Ramos (cell line): ENCODE data around the gene GBP4.
"Not testable (repeated sequence)": the region's sequence is repeated elsewhere in the genome, so short reads cannot be mapped to it uniquely, and the experiment has no call there.

Experiments used
- in situ Hi-C: fragments of 300-500 bp; cut with MboI; formaldehyde crosslinking; loops from one replicate; pipeline ENCODE4 v1.14.3; 2022; ENCODE audit warnings: low sequenced_read_pairs; ENCODE audit not compliant: unreplicated experiment

Gene GBP4, protein sequence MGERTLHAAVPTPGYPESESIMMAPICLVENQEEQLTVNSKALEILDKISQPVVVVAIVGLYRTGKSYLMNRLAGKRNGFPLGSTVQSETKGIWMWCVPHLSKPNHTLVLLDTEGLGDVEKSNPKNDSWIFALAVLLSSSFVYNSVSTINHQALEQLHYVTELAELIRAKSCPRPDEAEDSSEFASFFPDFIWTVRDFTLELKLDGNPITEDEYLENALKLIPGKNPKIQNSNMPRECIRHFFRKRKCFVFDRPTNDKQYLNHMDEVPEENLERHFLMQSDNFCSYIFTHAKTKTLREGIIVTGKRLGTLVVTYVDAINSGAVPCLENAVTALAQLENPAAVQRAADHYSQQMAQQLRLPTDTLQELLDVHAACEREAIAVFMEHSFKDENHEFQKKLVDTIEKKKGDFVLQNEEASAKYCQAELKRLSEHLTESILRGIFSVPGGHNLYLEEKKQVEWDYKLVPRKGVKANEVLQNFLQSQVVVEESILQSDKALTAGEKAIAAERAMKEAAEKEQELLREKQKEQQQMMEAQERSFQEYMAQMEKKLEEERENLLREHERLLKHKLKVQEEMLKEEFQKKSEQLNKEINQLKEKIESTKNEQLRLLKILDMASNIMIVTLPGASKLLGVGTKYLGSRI

DNA sequence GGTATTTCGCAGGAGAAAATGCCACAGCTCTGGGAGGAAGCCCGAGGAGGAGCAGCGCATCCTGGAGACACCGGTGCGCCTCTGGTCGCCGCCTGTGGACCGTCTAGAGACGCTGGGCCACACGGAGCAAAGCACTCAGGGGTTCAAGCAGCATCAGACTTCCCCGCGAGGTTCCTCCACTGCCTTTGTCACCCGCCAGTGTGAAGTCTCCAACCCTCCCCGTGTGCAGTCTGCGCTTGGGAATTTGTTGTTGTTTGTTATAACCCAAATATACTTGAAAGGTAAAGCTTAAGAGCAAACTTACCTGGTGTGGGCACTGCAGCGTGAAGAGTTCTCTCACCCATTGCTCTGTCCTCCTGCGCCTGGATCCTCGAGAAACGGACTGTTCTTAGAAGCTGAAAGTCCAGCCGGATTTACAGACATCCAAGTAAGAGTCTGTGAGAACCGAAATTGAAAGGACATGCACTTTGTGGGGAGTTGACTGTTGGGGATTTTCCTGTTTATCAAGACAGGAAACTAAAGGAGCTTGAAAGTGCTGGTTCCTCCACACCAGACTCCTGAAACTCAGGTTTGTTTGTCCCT, at the start of gene GBP4:
Gene GBP4 (minus strand): TSS at position 452 of the 582 bp plus-strand sequence. CDS start 108 bp downstream, at position 344.
- in situ Hi-C loops: no loop called here

DNA sequence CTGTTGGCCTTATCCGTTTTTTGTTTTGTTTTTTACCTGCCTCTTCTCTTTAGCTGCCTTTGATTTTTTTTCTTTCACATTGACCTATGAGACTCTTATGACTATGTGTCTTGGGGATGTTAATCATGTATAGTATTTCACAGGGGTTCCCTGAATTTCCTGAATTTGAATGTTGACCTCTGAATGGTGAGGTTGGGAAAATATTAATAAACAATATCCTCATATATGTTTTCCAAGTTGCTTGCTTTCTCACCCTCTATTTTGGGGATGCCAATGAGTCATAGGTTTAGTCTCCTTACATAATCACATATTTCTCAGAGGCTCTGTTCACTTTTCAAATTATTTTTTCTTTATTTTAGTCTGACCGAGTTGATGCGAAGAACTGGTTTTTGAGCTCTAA, 44.3 kb upstream of the GBP4 start:
- in situ Hi-C loops: no loop called here

DNA sequence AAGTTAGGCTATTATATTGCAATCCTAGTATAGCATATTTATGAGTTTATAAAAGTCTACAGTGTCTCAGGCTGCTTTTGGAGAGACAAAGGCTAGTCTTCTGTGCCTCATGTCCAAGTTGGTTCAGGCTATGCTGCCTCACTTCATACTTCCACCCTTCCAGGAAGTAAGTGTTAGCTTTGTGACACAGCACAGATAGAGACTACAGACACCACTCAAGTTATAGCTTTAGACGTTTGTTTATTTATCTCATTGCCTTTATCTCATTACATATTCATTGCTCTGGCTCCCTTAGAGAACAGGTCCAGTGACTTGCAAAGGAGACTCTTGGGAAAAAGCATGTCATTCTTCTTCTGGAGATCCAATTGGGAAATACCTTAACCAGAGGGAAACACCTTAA, 22.6 kb upstream of the GBP4 start:
- in situ Hi-C loops: no loop called here

DNA sequence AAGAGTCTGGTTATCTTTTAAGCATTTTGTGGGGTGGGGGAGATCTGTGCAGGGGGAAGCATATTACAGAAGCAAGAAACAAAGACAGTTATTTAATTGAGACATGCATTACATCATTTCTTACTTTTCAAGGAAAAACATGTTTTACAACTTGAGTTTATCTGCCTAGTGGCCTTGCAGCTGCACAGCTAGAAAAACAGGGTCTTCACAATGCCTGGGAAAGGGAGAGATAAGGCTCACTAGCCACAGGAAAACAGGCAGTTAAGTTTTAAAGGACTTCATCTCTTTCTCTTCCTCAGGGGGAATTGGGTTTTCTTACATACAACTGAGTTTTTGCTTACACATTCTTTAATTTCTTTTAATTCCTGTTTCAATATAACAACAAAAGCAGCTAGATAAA, 21.1 kb upstream of the GBP4 start:
- in situ Hi-C loops: not testable (repeated sequence)

DNA sequence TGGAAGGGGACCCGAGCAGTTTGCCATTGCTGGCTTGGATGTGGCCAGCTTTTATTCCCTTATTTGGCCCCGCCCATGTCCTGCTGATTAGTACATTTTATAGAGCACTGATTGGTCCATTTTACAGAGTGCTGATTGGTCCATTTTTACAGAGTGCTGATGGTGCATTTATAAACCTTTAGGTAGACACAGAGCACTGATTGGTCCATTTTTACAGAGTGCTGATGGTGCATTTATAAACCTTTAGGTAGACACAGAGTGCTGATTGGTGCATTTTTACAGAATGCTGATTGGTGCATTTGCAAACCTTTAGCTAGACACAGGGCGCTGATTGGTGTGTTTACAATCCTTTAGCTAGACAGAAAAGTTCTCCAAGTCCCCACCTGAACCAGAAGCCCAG, 20.2 kb upstream of the GBP4 start:
- in situ Hi-C loops: not testable (repeated sequence)

DNA sequence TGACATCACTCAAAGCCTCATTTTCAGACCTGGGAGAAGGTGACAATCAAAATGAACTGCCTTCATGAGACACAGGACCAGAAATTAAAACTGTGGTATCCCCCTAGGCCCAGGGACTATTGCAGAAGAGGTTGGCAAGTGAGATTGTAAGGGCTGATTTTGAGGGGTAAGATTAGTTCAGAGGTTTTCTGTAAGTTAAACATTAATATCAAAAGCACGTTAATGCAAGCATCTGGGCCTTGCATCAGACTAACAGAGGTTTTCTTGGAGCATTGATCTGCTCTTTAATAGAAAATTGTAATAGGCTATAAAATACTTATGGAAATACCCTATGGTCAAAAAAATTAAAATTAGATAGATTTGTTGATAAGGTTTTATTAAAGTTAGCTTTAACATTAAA, 14.6 kb upstream of the GBP4 start:
- in situ Hi-C loops: no loop called here

DNA sequence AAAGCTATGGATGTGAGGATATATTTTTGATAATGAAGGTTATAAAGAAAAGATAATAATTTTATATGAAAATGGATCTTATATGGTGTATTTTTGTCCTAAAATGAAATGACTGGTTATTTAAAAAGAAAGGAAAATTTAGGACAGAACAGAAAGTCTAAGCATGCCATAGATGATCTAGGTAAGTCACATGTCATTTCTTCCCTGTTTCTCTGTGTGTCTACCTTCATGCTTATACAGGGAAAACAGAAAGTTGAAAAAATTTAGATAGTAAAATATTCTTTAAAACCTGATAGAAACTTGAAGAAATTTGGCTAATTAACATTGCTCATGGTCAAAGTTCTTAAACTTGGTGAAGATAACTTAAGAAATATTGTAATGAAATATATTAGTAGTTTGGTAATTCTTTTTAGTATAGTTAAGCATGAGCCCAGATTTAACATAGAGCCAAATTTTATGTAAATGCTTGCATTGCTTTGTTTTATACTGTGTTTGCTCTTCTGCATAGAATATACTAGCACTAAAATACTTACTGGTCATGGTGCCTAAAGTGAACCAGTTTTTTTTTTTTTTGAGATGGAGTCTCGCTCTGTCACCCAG, 12.4 kb upstream of the GBP4 start:
- in situ Hi-C loops: no loop called here

DNA sequence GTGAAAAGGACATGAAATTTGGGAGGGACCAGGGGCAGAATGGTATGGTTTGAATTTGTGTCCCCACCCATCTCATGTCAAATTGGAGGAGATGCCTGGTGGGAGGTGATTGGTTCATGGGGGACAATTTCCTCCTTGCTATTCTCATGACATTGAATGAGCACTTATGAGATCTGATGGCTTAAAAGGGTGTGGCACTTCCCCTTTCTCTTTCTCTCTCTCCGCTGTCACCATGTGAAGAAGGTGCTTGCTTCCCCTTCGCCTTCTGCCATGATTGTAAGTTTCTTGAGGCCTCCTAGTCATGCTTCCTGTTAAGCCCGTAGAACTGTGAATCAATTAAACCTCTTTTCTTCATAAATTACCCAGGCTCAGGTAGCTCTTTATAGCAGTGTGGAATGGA, 7.6 kb upstream of the GBP4 start:
- in situ Hi-C loops: no loop called here

DNA sequence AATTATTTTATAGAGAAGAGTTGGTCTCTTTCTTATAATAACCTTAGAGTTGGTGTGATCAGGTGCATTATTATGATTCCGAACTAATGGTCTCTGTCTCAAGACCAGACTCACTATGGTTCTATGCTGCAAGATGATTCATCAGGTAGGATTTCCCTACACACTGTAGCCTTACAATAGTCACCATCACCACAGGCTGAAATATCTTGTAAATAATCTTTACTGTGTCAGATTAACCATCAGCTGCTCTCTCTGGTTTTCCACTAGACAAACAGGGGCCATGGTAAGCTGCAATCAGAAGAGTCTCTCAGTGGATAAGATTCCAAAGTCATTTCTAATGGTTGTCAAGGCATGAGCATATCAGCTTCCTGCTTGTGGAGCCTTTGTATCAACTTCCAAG, 4.4 kb upstream of the GBP4 start:
- in situ Hi-C loops: no loop called here

DNA sequence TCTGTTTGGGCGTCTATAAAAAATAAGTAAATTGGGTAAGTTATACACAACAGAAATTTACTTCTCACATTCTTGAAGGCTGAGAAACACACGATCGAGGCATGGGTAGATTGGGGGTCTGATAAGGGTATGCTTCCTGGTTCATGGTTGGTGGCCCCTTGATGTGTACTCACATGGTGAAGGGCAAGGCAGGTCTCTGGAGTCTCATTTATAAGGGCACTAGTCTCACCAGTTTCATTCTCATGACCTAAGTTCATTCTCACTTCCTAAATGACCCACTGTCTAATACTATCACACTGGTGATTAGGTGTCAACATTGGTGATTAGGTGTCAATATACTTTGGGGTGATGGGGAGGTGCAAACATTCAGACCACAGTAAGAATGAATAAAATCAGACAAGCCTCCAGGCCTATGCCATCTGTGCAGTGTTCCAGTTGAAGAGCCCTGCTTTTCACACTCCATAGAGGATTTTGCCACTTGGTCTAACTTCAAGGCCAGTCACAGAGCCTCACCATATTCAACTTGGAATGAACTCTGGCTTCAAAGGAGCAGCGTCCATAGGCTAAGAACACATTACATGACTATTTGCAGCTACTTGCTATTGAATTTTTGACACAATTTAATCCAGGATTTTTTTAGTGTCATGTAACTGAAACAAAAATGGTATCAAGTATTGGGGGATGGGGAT, 2.5 kb upstream of the GBP4 start:
- in situ Hi-C loops: no loop called here

DNA sequence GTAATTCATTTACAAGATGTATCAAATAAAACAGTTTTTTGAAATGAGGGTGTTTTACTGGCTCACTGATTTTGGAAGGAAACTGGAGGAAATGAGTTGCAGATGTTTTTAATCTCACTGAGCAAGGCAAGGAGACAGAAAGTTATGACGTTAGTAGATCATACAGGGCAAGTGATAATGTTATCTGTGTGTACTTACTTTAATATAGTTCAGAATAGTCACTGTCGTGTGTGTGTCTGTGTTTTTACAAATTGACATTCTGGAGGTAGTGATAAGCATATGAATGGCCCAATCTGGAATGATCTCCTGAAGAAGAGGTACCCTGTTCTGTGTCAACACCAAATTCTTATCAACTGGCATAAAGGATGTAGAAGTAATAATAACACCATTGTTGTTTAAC, 1.9 kb upstream of the GBP4 start:
- in situ Hi-C loops: no loop called here

DNA sequence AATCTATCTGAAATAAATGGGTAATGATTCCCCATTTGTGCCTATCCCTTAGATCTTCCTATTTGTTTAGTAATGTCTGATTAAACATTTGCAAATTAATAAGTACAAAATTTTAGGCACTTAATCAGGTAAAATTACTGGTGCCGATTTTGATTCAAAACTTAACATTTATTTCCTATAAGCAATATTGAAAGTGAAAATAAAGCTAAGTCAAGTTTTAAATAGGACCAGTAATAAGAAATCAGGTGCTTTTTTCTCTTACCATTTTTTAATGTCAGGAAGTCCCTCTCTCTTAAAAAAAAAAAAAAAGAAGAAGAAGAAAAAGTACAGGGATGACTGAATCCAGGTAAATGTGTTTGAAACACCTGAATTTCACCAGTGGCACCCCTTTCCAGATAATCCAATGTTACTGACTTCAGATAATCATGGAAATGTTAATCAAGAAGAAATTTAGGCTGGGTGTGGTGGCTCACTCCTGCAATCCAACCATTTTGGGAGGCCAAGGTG, 836 bp upstream of the GBP4 start:
- in situ Hi-C loops: no loop called here

DNA sequence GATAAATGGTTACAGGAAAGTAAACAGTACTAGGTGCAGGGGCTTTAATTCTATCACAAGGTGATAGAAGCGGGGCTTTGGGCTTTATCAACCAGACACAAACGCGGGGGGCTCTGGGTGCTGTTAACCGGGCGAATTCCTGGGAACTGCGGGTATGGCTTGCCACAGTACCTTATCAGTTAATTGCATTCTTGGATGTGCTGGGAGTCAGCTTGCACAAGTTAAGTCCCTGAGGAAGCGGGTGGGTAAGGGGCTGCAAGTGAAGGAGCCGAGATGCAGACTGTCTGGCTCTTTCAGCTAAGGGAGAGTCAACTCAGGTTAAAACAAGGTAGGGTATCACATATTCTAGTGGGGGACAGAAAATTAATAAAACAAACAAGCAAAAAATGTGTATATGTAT, 661 bp downstream of the GBP4 start:
- in situ Hi-C loops: no loop called here

DNA sequence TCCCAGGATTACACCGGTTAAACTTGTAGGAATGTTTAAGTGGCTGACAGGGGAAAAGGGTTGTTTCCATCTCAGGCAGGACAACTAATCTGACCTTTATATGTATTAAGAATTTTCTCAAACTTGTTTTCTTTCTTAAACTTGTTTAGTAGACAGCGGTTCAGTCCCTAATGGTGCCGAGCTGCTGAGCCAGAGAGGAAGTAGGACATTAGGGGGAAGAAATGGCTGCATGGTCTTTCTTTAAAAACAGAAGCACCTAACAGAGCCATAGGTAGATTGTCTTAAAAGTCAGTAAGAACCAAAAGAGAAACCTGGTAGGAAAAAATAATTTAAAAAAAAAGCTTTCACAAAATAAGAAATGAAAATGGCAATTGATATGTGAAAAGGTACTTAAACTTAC, 3.3 kb downstream of the GBP4 start:
- in situ Hi-C loops: no loop called here

DNA sequence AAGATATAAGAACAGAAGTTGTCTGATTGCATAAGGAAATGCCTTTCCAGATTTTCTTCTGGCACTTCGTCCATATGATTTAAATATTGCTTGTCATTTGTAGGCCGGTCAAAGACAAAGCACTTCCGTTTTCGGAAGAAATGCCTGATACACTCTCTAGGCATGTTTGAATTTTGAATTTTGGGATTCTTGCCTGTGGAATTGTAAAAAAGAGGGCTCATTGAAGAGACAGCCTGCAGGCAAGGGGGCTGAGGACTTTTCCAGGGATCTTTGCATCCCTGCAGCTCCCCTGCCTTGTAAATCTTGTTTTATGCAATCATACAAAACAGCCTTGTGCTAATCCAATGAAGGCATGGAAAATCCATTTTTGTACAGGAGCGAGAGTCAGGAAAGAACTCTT, 7.4 kb downstream of the GBP4 start:
- in situ Hi-C loops: no loop called here

DNA sequence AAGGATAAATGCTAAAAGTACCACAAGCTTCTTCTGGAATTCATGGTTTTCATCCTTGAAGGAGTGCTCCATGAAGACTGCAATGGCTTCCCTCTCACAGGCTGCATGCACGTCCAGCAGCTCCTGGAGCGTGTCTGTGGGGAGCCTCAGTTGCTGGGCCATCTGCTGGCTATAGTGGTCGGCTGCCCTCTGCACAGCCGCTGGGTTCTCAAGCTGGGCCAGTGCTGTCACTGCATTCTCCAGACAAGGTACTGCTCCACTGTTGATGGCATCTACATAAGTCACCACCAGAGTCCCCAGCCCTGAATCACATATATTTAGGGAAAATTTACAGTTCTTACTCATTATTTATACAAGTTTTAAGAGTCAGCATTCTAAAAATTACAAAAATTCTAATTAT, 8.7 kb downstream of the GBP4 start:
- in situ Hi-C loops: no loop called here

DNA sequence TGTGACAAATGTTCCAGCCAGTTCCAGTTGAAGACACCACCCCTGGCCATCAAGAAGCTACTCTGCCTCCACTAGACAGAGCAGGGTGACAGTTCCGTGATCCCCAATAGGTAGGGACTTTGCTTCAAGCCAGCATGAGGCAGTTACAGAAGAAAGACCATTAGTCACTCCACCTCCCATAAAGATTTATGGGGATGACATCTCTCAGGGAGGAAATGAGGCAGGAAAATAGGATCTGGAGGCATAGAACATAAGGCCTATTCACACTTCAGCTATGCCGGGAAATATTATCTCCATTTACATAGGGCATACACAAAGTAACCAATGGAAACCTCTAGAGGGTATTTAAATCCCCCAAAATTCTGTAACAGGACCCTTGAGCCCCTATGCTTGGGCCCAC, 19.4 kb downstream of the GBP4 start:
- in situ Hi-C loops: no loop called here

DNA sequence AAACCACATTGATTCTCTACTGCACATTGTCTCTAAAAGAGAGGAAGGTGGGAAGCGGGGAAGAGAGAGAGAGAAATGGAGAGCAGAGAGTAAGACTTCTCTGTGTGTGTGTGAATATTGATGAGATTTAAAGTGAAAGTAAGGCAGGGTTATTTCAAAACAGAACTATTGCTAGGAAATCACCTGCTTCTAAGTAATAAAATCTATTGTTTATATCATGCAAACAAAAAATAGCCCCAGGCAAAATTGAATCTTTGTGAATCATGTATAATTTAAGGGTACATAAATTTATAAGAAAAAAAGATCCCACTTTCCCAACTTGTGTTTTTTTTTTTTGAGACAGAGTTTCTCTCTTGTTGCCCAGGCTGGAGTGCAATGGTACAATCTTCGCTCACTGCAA, 21.8 kb downstream of the GBP4 start:
- in situ Hi-C loops: no loop called here

DNA sequence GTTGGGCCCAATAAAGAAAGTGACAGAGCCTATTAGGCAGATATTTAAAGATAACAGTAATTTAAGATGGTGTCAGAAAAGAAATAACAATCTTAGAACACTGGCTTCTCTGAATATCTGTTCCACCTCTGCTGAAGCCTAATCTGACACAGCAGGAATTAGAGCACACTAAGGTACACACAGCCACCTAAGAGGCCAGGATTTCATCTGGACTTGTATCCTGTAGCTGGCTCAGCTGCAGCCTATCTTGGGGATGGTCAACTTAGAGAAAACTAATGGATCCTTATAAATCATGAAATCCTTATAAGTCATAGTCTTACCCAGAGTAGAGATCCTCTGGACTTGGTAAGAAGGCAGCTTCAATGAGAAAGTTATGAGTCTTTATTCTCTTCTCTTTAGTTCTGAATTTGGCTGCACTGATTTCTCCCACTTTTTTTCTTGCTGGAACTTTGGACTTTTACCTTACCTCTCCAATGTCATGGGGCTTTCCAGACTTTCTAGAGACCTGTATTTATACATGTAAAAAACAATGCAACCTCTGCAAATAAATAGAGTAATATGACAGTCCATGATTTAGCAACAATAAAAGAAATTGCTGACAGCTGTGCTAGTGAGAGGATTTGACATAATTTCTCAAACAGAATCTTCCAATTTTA, 23.0 kb downstream of the GBP4 start, which contains the start of gene GBP7:
Gene GBP7 (minus strand): TSS at position 403 of the 656 bp plus-strand sequence. CDS start 4,068 bp downstream, outside the sequence.
- in situ Hi-C loops: no loop called here

DNA sequence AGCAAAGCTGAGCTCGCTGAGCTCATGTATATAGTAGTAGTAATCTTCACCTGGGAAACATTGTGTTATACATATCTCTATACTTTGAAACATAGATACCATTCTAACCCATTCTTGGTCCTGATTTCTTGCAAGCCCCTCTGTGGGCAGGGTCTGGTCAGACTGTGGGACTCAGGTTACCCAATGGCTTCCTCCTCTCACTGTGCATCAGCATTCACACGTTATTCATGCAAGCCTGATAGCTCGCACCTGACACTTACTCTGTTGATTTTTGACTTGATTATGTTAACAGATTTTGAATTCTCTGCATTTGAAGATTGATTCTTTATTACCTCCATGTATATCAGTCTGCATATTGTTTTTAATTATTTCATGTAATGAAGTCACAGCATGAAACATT, 24.3 kb downstream of the GBP4 start:
- in situ Hi-C loops: no loop called here
